NCI-H2107 (cell line): ENCODE data around the gene CMIP.
"Not testable (repeated sequence)": the region's sequence is repeated elsewhere in the genome, so short reads cannot be mapped to it uniquely, and the experiment has no call there.

Experiments
- DNase-seq: peaks from one replicate; lab custom pipeline; 2025; lab: John Stamatoyannopoulos, UW

CMIP gene

DNA sequence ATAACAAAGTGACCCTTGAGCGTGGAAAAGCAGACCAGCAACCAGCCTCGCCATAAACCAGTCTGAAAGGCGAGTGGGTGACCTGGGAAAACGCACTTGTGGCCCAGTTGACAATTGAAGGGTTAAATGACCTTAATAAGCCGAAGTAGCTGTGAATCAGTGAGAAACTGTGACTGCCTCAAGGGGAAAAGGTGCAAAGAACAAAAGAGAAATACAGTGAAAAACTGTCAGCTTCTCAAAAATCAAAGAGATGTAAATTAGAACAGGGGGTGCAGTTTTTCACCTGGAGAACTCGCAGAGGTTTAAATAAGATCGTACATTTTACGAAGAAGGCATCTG, 124.1 kb downstream of the CMIP start:
- DNase-seq, result no peak

DNA sequence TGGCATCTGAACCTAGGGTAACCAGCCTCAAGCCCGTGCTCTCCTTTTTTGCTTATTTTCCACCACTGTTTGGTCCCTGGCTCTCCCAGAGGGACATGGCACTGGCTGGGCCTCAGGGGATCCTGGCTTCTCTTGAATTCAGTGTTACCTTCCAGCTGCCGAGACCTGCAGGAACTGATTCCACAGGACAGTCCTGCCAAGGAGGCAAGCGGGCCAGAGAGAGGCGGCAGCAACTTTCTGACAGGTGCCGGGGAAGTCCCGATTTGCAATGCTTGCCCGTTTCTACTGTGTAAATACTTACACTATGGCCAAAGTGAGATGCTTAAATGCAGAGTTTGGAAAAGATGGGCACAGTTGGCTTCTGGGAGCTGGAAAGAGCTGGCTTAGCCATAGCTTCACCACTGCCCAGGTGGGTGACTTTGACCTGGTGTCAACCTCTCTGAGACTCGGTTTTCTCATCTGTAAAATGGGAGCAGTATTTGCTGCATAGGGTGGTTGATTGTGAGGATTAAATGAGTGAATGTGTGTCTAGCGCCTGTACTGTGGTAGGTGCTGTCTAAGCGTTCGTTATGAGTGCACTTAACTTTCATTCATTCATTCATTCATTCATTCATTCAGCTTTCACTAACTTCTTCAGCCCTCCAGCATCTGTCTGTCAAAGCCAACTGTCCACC, 124.9 kb downstream of the CMIP start:
- no peak for DNase-seq

DNA sequence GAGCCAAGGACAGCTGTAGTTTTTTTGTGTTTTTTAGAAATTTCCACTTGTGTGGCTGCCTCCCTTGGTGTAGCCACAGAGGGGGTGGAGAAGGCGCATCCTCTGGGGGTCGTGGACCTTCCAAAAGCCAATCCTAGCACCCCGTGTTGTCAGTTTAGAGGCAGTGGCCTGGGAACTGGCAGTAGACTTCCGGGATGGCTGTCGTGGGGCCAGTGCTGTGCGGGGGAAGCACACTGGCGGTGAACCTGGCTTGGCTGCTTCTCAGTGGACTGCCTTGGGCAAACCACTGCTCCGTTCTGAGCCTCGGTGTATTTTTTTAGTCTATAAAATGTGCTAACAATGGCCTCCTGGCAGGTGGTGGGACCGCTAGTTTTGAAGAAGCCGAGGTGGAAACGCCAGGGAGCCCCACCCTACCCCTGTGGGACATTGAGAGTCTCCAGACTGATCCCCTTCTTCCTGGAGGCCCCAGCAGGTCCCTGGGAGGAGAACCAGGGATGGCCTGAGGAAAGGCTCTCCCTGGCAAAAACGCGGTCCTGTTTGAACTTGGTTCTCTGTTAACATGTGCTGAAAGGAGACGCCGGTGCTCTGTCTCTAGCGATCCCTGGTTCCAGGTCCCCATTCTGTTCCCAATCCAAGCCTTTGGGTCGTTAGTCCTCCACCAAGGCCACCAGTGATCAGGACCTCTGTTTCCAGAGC, 125.7 kb downstream of the CMIP start:
- no peak for DNase-seq

- no peak for DNase-seq
Observed at GRCh38 chr16:81571175-81571574, 126.6 kb downstream of the CMIP start.

DNA sequence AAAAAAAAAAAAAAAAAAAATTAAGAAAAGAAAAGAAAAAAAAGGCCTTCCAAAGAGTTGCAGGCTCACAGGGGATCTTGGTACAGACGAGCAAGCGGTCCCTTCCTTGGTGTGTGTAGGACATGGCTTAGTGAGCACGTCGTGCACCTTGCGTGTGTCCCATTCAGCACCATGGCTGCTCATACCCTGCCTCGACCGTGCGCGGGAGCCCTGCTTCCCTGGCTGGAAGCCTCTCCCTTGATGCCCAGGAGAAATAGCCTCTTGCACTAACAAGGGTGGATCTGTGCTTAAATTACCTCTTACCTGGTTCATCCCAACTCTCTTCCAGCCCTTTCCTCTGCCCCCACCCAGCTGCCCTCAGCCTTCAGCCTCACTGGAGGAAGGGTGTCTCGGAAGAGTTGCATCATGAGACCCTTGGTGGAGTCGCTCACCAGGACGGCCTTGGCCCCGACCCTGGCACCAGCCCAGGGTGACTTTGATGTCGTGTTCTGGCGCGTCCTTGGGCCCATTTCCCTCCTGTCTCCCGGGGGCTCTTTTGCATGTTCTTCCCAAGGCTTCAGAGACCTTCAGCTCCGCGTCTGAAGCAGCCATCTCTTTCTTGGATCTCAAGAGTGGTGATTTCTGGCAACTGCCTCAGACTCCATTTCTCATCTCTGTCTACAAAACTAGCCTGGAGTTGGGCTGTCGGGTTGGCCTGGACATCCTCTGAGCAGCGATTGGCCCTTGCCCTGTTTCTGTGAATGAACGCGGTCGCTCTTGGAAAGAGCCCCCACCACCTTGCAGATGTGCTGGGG, 127.2 kb downstream of the CMIP start:
- no peak for DNase-seq

- DNase-seq, result no peak
Observed at GRCh38 chr16:81572386-81573144, 128.0 kb downstream of the CMIP start.

DNA sequence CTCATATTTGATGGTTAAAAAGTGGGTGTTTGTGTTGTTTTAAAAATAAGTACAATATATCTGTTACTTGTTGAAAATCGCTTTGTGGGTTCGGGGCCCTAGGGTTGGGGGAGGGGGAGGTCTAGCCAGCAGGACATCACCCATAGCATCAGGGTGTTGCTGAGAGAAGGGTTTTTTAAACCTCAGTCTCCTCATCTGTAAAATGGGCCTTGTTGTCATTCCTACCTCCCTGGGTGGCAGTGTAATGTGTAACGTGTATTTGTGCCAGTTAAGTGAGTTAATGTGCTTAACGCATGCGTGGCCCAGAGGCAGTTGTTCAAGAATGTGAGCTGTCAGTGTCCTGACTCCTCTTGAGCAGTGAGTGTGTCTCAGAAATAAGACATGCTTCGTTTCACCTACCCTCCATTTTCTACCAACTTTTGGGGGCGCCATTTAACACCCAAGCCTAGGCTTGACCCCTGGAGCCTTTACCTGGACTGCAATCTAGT, 129.0 kb downstream of the CMIP start:
- no peak for DNase-seq

- no peak for DNase-seq
Observed at GRCh38 chr16:81574168-81574567, 129.6 kb downstream of the CMIP start.

- no peak for DNase-seq
Observed at GRCh38 chr16:81575307-81575706, 130.7 kb downstream of the CMIP start.

GRCh38 chr16:81575834-81576233, 131.2 kb downstream of the CMIP start:
- no peak for DNase-seq

DNA sequence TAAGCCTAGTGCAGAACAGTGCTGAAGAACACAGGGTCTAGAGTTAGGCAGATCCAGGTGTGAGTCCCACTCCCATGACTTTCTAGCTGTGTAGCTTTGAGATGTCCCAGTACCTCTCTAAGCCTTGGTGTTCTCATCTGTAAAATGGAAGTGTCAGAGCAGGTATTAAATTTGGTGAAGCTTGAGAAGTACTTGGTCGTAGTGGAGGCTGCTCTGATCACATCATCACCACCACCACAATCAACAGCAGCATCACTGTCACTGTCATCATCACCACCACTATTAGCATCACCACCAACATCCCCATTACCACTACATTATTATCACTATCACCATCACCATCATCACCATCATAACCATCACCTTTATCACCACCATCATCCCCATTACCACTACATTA, 132.1 kb downstream of the CMIP start:
- DNase-seq, result no peak

- not testable (repeated sequence) for DNase-seq
Observed at GRCh38 chr16:81577272-81577671, 132.7 kb downstream of the CMIP start.

DNA sequence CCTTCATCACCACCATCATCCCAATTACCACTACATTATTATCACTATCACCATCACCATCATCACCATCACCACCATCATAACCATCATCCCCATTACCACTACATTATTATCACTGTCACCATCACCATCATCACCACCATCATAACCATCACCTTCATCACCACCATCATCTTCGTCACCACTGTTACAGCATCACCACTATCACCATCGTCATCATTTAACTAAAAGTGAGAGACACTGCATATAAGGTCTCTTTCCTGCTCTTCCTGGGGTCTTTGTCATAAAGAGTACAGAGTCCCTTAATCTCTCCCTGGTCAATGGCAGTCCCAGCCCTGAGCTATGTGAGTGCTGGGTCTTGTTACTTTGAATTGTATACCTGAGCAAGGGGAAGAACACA, 133.5 kb downstream of the CMIP start:
- DNase-seq, result no peak

- DNase-seq, result no peak
Observed at GRCh38 chr16:81578636-81579413, 134.2 kb downstream of the CMIP start.

DNA sequence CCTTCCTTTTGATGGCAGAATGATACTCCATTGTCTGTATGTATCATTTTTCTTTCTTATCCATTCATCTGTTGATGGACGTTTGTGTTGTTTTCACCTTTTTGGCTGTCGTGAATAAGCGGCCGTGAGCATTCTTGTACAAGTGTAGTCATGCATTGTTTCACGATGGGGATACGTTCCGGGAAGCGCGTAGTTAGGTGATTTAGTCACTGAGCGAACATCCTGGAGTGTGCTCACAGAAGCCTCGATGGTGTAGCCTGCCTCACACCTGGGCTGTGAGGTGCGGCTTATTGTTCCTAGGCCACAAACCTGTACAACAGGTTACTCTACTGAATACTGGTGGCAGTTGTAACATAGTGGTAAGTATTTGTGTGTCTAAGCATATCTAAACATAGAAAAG, 136.5 kb downstream of the CMIP start:
- DNase-seq, result no peak

DNA sequence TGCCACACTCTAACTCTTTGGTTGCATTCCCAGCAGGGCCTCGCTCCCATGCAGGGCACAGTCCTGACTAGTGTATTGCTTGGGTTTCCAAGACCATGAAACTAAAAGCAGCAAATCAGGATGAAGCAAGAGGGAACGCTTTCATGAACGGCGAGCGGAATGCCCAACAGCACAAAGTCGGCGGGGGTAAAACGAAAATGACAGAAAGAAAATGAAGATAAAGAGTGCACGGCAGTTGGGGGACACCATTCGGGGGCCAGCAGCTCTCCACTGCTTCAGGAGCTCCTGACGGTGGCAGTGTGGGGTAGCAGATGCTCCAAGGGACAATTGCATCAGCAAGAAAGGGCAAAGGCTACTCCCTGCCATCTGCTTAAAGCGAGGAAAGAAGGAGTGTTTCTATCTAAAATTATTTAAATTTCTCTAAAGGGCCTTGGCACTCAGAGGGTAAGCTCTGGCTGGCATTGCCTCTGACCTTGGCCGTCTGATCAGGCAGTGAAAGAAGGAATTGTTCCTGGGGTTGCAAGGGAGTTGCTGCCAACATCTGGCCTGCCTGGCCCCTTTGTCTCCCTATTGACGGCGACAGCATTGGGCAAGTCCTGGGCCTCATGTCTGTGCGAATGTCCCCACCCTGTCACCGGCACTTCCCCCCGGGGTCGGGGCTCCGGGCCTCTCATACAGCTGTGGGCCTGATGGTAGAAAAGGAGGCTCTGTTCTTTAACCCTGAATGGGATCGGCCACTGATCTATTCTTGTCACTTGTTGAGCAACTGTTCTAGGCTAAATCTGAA, 138.2 kb downstream of the CMIP start:
- no peak for DNase-seq

- no peak for DNase-seq
Observed at GRCh38 chr16:81583893-81584631, 139.5 kb downstream of the CMIP start.

- DNase-seq, result no peak
Observed at GRCh38 chr16:81585785-81586184, 141.2 kb downstream of the CMIP start.

DNA sequence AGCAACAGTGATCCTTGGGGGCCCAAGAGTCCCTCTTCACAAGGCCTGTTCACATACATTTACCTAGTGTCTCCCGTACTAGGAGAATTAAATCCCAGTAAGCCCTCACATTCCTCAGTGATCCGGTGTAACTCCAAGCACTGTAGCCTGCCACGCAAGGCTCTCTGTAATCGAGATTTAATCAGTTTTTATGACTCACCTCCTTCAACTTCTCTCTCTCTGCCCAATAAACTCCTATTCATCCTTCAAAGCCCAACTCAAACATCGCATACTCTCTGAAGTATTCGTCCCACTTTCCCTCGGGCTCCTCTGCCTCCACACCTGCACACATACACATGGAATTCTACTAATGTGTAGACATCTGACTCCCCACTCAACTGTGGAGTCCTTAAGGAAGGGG, 141.8 kb downstream of the CMIP start:
- no peak for DNase-seq
